H9 (cell line): Measurements from ENCODE around the gene ZSCAN1. TPM values are rescaled to one million over a fixed set of nuclear protein-coding genes. Genes with fewer than 3 reads are reported as not detected.

Source experiments
- DNase-seq: peaks from one replicate; pipeline ENCODE4 v3.0.0-alpha.2; 2017
- H2AFZ ChIP-seq: one replicate; pipeline ENCODE4 v1.6.1; 2013; ENCODE audit warnings: mild to moderate bottlenecking, low read length, control low read depth, moderate library complexity
- H2AK5ac ChIP-seq: 2 replicates; pipeline ENCODE4 v1.6.1; 2013; ENCODE audit warnings: low read length, control low read depth, mixed read lengths; ENCODE audit not compliant: insufficient read length
- H2BK120ac ChIP-seq: one replicate; pipeline ENCODE4 v1.6.1; 2013; ENCODE audit warnings: low read depth, mild to moderate bottlenecking, low read length, control low read depth, inconsistent platforms; ENCODE audit not compliant: poor library complexity, severe bottlenecking
- H2BK12ac ChIP-seq: 2 replicates; pipeline ENCODE4 v1.6.1; 2013; ENCODE audit warnings: low read length, control low read depth, mixed read lengths, low read depth; ENCODE audit not compliant: insufficient read length
- H2BK15ac ChIP-seq: 2 replicates; pipeline ENCODE4 v1.6.1; 2013; ENCODE audit warnings: low read depth, low read length, control low read depth
- H2BK20ac ChIP-seq: one replicate; pipeline ENCODE4 v1.6.1; 2013; ENCODE audit warnings: low read depth, mild to moderate bottlenecking, low read length, control low read depth, inconsistent platforms; ENCODE audit not compliant: poor library complexity, severe bottlenecking
- H2BK5ac ChIP-seq: 2 replicates; pipeline ENCODE4 v1.6.1; 2013; ENCODE audit warnings: low read length, control low read depth, mixed read lengths; ENCODE audit not compliant: insufficient read length
- H3K14ac ChIP-seq: 2 replicates; pipeline ENCODE4 v1.6.1; 2013; ENCODE audit warnings: low read length, control low read depth; ENCODE audit not compliant: insufficient read depth
- H3K18ac ChIP-seq: 2 replicates; pipeline ENCODE4 v1.6.1; 2013; ENCODE audit warnings: low read depth, mild to moderate bottlenecking, mixed read lengths, low read length, control low read depth; ENCODE audit not compliant: insufficient read length
- H3K23ac ChIP-seq: 2 replicates; pipeline ENCODE4 v1.6.1; 2013; ENCODE audit warnings: low read length, control low read depth, mixed read lengths, low read depth; ENCODE audit not compliant: insufficient read length
- H3K23me2 ChIP-seq: 2 replicates; pipeline ENCODE4 v1.6.1; 2013; ENCODE audit warnings: low read depth, mild to moderate bottlenecking, mixed read lengths, low read length, control low read depth; ENCODE audit not compliant: insufficient read length, poor library complexity, severe bottlenecking
- H3K27ac ChIP-seq: 2 replicates; pipeline ENCODE4 v1.5.1; 2013; ENCODE audit warnings: low read length, control low read depth, mixed read lengths, low read depth; ENCODE audit not compliant: insufficient read length
- H3K27me3 ChIP-seq: 2 replicates; pipeline ENCODE4 v1.6.1; 2013; ENCODE audit warnings: low read length, control low read depth, inconsistent platforms; ENCODE audit not compliant: insufficient read depth
- H3K4ac ChIP-seq: 2 replicates; pipeline ENCODE4 v1.6.1; 2013; ENCODE audit warnings: low read depth, mild to moderate bottlenecking, control low read depth, inconsistent platforms, low read length, moderate library complexity
- H3K4me1 ChIP-seq: 2 replicates; pipeline ENCODE4 v1.6.1; 2013; ENCODE audit warnings: low read length, control low read depth, inconsistent platforms; ENCODE audit not compliant: insufficient read depth
- H3K4me2 ChIP-seq: 2 replicates; pipeline ENCODE4 v1.6.1; 2013; ENCODE audit warnings: low read length, control low read depth, mixed read lengths; ENCODE audit not compliant: insufficient read length, insufficient read depth
- H3K56ac ChIP-seq: 2 replicates; pipeline ENCODE4 v1.6.1; 2013; ENCODE audit warnings: low read depth, mild to moderate bottlenecking, mixed read lengths, low read length, control low read depth; ENCODE audit not compliant: insufficient read length
- H3K79me1 ChIP-seq: 2 replicates; pipeline ENCODE4 v1.6.1; 2013; ENCODE audit warnings: low read depth, mild to moderate bottlenecking, moderate library complexity, low read length, control low read depth, inconsistent platforms; ENCODE audit not compliant: insufficient read depth, poor library complexity, severe bottlenecking
- H3K79me2 ChIP-seq: 2 replicates; pipeline ENCODE4 v1.6.1; 2013; ENCODE audit warnings: low read length, control low read depth, inconsistent platforms; ENCODE audit not compliant: insufficient read depth
- H3K9ac ChIP-seq: 2 replicates; pipeline ENCODE4 v1.6.1; 2013; ENCODE audit warnings: low read length, control low read depth, mixed read lengths; ENCODE audit not compliant: insufficient read length; ENCODE audit errors: extremely low read depth
- H3K9me3 ChIP-seq: one replicate; pipeline ENCODE4 v1.6.1; 2013; ENCODE audit warnings: low read depth, low read length, inconsistent platforms; ENCODE audit not compliant: control insufficient read depth
- H3T11ph ChIP-seq: one replicate; pipeline ENCODE4 v1.6.1; 2013; ENCODE audit warnings: mild to moderate bottlenecking, low read length, control low read depth, inconsistent platforms
- H4K20me1 ChIP-seq: one replicate; pipeline ENCODE4 v1.6.1; 2013; ENCODE audit not compliant: control insufficient read depth, insufficient read length, insufficient read depth
- H4K5ac ChIP-seq: 2 replicates; pipeline ENCODE4 v1.6.1; 2013; ENCODE audit warnings: low read depth, mild to moderate bottlenecking, mixed read lengths, low read length, control low read depth; ENCODE audit not compliant: insufficient read length
- H4K8ac ChIP-seq: replicated peaks from 2 replicates; pipeline ENCODE4 v1.6.1; 2013; ENCODE audit warnings: low read length, control low read depth, mixed read lengths, low read depth; ENCODE audit not compliant: insufficient read length
- H4K91ac ChIP-seq: 2 replicates; pipeline ENCODE4 v1.6.1; 2013; ENCODE audit warnings: low read depth, mild to moderate bottlenecking, moderate library complexity, mixed read lengths, low read length, control low read depth; ENCODE audit not compliant: insufficient read length
- H3K27ac Mint-ChIP-seq, 3 experiments: 2 replicates in 2 of 3; 3 replicates in 1 of 3; pipeline ENCODE4 v1.8.0; 2020 to 2021; ENCODE audit warnings: mixed read lengths in 3 of 3, mild to moderate bottlenecking in 1 of 3, moderate library complexity in 1 of 3
- H3K27me3 Mint-ChIP-seq: 2 replicates; pipeline ENCODE4 v1.8.0; 2021; ENCODE audit warnings: low read depth, mild to moderate bottlenecking, moderate library complexity, mixed read lengths
- H3K36me3 Mint-ChIP-seq, 3 experiments: 2 replicates in 2 of 3; 3 replicates in 1 of 3; pipeline ENCODE4 v1.8.0; 2020 to 2021; ENCODE audit warnings: low read depth in 3 of 3, mixed read lengths in 3 of 3; ENCODE audit not compliant: insufficient read depth in 1 of 3
- H3K4me1 Mint-ChIP-seq, 2 experiments: 2 replicates each; pipeline ENCODE4 v1.8.0; 2020; ENCODE audit warnings: mixed read lengths in 2 of 2
- H3K4me3 Mint-ChIP-seq, 2 experiments: 2 replicates in 1 of 2; 3 replicates in 1 of 2; pipeline ENCODE4 v1.8.0; 2020 to 2021; ENCODE audit warnings: mild to moderate bottlenecking in 2 of 2, mixed read lengths in 2 of 2, moderate library complexity in 1 of 2
- H3K9me3 Mint-ChIP-seq, 2 experiments: 2 replicates in 1 of 2; 3 replicates in 1 of 2; pipeline ENCODE4 v1.8.0; 2020; ENCODE audit warnings: mild to moderate bottlenecking in 2 of 2, mixed read lengths in 2 of 2, moderate library complexity in 1 of 2
- WGBS: extraction: QIAGEN DNeasy Blood & Tissue Kit; methylation state at CpG from one replicate; pipeline ENCODE4 v1.1.7; 2013; ENCODE audit warnings: missing lambda C conversion rate, low lambda C conversion rate, mixed read lengths; ENCODE audit not compliant: insufficient read length; ENCODE audit errors: extremely low coverage; 5-methylcytosine and 5-hydroxymethylcytosine counted together
- total RNA-seq: library from RNA; stranded (reverse); gene quantifications from 2 replicates; pipeline ENCODE4 v1.2.1, GENCODE V29; 2021
- TF ChIP-seq, protein P1 (sequence below): fragments of 200-600 bp; sonication (generic); conservative IDR thresholded peaks from 3 replicates; pipeline ENCODE4 v1.8.0; 2021; ENCODE audit warnings: antibody characterized with exemption, mild to moderate bottlenecking

Gene ZSCAN1
- total RNA-seq, 1 experiment from 2014 or later = 1.2 TPM

GRCh38 chr19:58045411-58046050 lies 11.7 kb downstream of the ZSCAN1 start:
- Histone ChIP-seq H2BK20ac (no peak overlapping the region), H2BK15ac (no peak overlapping the region), H3K27ac (no peak overlapping the region), H3K79me2 (no peaks in the 10 kb centered on the region), H2AK5ac (no peak overlapping the region), H4K8ac (peak overlapping the region; percentile 32), H2BK12ac (no peak overlapping the region), H4K20me1 (no peaks in the 10 kb centered on the region), H3K4ac (no peak overlapping the region), H3T11ph (no peak overlapping the region), H3K27me3 (no peaks in the 10 kb centered on the region; the same call in 1 of the 2 replicates), H3K18ac (no peak overlapping the region), H3K79me1 (no peaks in the 10 kb centered on the region), H3K4me1 (no peaks in the 10 kb centered on the region), H3K9ac (no peak overlapping the region), H3K4me2 (no peak overlapping the region), H2BK5ac (no peak overlapping the region), H2BK120ac (no peak overlapping the region), H3K14ac (no peak overlapping the region), H3K9me3 (peaks cover 35% of the 10 kb centered on the region), H3K56ac (no peak overlapping the region), H4K5ac (no peak overlapping the region), H3K23me2 (no peaks in the 10 kb centered on the region), H3K23ac (no peak overlapping the region), H4K91ac (no peak overlapping the region), H2AFZ (no peak overlapping the region)
- WGBS = no CpG with 5 or more reads among the region's 24 CpGs
- peaks cover 75 to 82% of the 10 kb centered on the region in 2 experiments for H3K9me3 Mint-ChIP-seq
- TF ChIP-seq, protein P1, sequence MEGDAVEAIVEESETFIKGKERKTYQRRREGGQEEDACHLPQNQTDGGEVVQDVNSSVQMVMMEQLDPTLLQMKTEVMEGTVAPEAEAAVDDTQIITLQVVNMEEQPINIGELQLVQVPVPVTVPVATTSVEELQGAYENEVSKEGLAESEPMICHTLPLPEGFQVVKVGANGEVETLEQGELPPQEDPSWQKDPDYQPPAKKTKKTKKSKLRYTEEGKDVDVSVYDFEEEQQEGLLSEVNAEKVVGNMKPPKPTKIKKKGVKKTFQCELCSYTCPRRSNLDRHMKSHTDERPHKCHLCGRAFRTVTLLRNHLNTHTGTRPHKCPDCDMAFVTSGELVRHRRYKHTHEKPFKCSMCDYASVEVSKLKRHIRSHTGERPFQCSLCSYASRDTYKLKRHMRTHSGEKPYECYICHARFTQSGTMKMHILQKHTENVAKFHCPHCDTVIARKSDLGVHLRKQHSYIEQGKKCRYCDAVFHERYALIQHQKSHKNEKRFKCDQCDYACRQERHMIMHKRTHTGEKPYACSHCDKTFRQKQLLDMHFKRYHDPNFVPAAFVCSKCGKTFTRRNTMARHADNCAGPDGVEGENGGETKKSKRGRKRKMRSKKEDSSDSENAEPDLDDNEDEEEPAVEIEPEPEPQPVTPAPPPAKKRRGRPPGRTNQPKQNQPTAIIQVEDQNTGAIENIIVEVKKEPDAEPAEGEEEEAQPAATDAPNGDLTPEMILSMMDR = no peak
- no peak overlapping the region for H3K4me3 Mint-ChIP-seq
- no peak for DNase-seq
- peaks cover 4 to 32% (median 11%) of the 10 kb centered on the region in 3 experiments; a peak in 6 of 7 replicates for H3K36me3 Mint-ChIP-seq
- 0 out of 4 replicates have a peak, but pooled peaks cover 0 to 1% of the 10 kb centered on the region in 2 experiments for H3K4me1 Mint-ChIP-seq
- peaks cover 50% of the 10 kb centered on the region for H3K27me3 Mint-ChIP-seq
- H3K27ac Mint-ChIP-seq = no peak overlapping the region
